Fibroblast of skin of abdomen (primary cell): ENCODE results near the gene ZNF223. TPM values are rescaled to one million over a fixed set of nuclear protein-coding genes. Genes with fewer than 3 reads are reported as not detected.

Experiments
- DNase-seq: peaks from one replicate; pipeline ENCODE4 v3.0.0-alpha.2; 2013
- polyA plus RNA-seq, 2 experiments: library from polyadenylated mRNA; unstranded; fragments of 120-200 nt; gene quantifications; one replicate each; pipeline ENCODE4 v1.2.1, GENCODE V29; 2013; ENCODE audit not compliant: insufficient read length in 2 of 2

The ZNF223 gene
- 2.4 TPM for polyA plus RNA-seq (2013, experiment 1 of 2; ENCODE audit: insufficient read length)
- polyA plus RNA-seq (2013, experiment 2 of 2; ENCODE audit: insufficient read length) = 2.4 TPM

DNA sequence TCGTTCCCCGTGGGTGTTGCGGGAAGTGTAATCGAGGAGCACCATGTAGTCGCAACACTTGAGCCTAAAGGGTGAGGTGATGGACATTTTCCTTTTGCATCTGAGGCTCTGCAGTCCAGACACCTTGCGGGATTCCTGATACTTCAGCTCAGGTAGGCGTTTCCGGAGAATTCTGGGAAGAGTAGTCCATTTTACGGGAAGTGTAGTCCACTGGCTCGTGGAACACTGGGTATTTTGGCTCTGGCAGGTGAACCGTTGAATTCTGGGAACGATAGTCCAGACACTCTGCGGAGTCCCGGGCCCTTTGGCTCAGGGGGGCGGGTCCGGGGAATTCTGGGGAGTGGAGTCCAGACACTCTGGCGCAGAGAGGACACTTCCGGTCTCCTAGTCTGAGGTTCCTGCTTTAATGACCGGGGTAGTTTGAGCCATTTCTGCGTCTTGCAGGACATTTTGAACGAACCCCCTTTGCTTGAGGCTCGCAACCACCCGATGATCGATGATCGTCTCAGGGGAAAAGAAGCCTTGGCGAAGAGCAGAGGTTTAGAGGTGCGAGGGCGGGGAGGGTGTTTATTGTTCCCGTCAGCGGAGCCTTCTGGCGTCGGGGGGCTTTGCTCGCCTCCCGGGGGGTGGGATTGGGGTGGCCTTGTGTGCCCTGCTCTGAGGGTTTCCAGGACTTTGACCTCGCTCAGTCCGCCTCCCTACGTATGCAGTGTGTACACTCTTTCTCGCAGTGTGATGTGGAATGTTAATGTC lies at the start of gene ZNF223:
Gene ZNF223 (plus strand): TSS at position 387 of the 753 bp plus-strand sequence. CDS start 3,141 bp downstream, outside the sequence.
- peak; percentile 94 for DNase-seq

DNA sequence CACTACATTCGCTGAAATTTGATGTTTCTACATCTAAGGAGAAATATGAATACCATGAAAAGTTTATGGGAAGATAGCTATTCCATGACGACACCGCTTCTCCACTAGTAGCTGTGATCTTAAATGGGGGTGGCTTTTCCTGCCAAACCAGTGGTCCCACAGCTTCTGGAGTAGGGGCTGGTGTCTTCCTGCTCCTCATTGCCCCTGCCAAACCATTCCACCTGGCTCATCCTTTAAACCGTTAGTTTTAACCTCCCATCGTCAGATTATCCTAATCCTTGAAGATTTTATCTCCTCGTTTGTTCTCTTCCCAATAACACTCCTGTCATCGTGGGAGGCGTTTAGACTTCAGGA lies 49.6 kb upstream of the ZNF223 start:
- DNase-seq = no peak

DNA sequence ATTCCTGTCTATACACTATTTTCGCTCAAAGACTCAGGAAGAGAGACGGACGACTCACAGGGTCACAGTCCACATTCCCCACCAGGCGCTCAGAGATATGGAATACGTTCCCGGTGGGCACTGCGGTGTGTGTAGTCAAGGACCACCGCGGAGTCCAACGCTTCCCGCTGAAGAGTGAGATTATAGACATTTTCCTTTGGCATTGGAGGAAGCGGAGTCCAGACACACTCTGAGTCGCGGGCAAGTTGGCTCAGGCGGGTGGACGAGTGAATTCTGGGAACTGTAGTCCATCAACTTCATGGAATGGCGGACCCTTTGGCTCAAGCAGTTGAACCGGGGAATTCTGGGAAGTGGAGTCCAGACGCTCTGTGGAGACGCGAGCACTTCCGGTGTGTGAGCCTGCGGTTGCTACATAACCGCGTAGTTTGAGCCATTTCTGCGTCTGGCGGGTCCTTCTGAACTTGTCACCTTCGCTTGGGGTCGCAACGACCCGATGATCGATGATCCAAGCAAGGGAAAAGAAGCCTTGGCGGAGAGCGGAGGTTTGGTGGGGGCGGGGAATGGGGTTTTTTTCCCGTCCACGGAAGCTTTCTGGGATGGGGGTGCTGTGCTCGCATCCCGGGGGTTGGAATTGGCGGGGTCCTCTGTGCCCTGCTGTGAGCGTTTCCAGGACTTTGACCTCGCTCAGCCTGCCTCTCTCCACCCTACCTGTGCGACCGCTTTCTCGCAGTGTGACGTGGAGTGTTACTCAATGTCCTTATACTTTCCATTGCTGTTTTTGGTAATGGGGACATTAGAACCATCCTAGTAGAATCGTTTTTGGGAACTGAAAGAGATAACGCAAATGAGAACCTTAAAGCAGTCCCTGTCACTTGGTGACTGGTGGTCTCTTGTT lies 49.0 kb upstream of the ZNF223 start, which contains the start of gene ZNF230:
Gene ZNF230 (plus strand): TSS at position 392 of the 895 bp plus-strand sequence. CDS start 4,122 bp downstream, outside the sequence.
- peak; percentile 95 for DNase-seq

DNA sequence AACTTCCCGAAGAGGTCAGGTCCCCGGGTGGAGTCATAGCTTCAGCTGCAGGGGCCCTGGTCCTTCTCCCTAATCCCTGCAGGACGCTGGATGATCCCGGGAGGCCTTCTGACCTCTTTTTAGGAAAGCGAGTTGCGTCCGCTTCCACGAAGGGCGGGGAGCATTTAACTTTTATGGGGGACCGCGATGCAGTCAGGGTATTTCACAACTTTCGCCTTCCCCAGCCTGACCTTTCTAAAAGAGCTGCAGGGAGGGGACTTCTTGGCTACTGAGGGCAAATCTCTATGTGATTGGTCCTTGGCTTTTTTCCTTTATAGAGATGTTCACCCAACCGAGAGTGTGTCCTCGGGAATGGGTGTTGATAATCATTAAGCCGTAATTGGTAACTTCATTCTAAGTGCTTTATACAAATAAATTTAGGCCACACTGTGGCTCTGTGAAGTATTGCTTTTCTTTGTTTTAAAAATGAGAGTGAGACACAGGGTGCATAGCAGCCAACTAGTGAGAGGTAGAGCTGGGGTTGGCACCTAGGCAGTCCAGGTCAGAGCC lies 48.3 kb upstream of the ZNF223 start:
- DNase-seq = no peak

DNA sequence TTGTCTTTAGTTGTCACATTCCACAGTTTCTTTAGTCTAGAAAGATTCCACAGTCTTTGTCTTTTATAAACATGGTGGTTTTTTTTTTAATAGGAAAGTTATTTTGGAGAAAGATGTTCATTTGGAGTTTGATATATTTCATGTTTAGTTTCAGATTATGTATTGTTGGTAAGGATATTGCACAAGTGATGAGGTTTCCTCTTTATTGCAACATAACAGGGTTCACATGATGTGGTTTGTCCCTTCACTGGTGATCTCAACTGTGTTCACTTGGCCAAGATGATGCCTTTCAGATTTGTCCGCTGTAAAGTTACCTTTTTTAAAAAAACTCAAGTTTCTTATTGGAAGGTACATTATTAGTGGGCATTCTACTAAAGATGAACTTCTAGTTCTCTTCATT lies 45.9 kb upstream of the ZNF223 start:
- DNase-seq = no peak

DNA sequence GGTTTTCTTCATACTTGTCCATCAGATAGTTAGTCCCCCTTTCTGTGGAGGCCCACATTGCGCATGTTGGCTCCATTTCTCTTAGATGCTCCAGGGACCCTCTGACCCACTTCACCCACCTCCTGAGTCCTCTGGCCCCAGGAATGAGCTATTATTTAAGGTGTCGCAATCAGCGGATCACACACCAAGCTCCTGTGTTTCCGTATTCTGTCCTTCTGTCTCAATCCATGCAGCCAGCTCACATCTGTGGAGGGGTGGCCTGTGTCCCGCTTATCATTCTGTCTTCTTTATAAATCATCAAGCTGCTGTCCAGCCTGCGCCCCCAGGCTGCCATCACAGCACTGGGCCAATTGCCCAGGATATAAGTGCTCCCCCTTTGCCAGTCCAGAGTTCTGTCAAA lies 44.4 kb upstream of the ZNF223 start:
- DNase-seq = no peak

DNA sequence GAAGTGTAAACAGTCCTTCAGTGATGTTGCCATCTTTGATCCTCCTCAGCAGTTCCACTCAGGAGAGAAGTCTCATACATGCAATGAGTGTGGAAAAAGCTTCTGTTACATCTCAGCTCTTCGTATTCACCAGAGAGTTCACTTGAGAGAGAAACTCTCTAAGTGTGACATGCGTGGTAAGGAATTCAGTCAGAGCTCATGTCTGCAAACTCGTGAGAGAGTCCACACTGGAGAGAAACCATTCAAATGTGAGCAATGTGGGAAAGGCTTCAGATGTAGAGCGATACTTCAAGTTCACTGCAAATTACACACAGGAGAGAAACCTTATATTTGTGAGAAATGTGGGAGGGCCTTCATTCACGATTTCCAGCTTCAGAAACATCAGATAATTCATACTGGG lies 41.4 kb upstream of the ZNF223 start:
- DNase-seq = no peak

DNA sequence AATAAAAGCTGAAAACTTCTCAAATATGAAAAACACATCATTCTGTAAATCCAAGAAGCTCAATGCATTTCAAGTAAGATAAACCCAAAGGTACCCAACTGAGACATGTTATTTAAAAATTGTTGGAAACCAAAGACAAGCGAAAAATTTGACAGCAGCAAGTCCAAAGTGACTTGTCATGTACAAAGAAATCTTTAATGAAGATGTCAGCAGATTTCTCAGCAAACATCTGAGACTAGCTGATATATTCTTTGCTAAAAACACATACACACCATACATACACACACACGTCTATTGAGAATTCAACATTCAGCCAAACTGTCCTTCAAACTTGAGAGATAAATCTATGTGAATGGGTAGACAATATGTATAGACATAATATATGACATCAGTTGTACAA lies 32.3 kb upstream of the ZNF223 start:
- DNase-seq = no peak

DNA sequence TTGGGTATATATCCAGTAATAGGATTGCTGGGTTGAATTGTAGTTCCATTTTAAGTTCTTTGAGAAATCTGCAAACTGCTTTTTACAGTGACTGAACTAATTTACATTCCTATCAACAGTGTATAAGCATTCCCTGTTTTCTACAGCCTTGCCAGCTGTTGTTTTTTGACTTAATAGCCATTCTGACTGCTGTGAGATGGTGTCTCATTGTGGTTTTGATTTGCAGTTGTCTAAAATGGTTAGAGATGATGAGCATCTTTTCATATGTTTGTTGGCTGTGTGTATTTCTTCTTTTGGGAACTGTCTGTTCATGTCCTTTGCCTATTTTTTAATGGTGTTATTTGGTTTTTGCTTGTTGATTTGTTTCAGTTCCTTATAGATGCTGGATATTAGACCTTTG lies 30.6 kb upstream of the ZNF223 start:
- no peak for DNase-seq

DNA sequence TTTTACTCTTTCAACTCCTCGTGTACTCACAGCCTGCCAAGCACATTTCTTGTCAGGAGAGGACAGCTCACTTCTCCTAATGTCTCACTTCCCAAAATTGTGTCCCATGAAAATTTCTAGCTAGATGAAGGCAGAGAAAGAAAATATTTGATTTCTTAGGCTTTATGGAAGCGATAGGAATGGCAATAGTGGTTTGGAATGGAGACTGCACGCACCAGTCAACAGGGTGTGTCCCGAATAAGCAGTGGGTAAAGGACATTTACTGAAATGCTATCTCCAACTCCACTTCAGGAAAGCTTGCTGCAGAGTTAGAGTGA lies 27.0 kb upstream of the ZNF223 start:
- DNase-seq = no peak

DNA sequence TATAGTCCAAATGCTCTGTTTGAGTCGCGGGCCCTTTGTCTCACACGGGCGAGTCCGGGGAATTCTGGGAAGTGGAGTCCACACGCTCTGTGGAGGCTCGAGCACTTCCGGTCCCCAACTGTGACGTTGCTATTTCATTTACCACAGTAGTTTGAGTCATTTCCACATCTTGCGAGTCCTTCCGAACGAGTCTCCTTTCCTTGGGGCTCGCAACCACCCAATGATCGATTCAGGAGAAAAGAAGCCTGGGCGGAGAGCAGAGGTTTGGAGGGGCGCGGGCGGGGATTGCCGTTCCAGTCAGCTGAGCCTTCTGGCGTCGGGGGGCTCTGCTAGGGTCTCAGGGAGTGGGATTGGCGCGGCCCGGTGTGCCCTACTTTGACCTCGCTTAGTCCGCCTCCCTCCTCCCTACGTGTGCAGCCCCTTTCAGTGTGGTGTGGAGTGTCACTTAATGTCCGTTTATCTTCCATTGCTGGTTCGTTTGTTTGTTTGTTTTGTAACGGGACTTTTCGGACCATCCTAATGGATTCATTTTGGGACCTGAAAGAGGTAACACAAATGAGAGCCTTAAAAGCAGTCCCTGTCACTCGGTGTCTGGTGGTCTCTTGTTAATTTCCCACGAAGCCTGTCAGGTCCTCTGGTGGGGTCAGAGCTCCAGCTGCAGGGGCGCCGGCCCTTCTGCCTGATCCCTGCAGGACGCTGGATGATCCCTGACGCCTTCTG lies 26.5 kb upstream of the ZNF223 start, which contains the start of gene ZNF222:
Gene ZNF222 (plus strand): TSS at position 163 of the 720 bp plus-strand sequence. CDS start 58 bp downstream, at position 221.
- DNase-seq = peak; percentile 93

DNA sequence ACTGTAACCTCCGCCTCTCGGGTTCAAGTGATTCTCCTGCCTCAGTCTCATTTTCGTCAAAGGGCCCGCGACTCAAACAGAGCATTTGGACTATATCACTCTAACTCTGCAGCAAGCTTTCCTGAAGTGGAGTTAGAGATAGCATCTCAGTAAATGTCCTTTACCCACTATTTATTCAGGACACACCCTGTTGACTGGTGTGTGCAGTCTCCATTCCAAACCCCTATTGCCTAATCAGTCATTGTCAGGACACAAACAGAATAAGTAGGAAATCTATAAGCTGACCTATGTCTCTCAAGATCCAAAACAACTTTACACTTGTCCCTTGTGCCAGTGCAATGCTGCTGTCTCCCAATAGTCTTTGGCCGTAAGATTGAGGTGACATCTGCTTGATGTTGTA lies 25.2 kb upstream of the ZNF223 start:
- no peak for DNase-seq

DNA sequence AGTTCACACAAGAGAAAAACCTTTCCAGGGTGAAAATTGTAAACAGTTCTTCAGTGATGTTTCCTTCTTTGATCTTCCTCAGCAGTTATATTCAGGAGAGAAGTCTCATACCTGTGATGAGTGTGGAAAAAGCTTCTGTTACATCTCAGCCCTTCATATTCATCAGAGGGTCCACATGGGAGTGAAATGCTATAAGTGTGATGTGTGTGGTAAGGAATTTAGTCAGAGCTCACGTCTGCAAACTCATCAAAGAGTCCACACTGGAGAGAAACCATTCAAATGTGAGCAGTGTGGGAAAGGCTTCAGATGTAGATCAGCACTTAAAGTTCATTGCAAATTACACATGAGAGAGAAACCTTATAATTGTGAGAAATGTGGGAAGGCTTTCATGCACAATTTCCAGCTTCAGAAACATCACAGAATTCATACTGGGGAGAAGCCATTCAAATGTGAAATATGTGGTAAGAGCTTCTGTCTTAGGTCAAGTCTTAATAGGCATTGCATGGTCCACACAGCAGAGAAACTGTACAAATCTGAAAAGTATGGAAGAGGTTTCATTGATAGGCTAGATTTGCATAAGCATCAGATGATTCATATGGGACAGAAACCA lies 19.7 kb upstream of the ZNF223 start:
- DNase-seq = no peak

DNA sequence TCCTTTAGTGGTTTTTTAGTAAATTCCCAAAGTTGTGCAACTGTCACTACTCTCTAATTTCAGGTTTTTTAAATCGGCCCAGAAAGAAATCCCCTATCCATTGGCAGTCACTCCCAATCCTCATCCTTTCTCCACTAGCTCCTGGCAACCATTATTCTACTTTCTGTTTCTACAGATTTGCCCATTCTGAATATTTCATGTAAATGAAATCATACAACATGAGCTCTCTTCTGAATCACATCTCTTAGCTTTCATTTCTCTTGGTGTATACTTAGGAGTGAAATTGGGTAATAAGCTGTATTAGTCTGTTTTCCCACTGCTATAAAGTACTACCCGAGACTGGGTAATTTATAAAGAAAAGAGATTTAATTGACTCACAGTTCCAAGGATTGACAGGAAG lies 9.7 kb upstream of the ZNF223 start:
- no peak for DNase-seq

DNA sequence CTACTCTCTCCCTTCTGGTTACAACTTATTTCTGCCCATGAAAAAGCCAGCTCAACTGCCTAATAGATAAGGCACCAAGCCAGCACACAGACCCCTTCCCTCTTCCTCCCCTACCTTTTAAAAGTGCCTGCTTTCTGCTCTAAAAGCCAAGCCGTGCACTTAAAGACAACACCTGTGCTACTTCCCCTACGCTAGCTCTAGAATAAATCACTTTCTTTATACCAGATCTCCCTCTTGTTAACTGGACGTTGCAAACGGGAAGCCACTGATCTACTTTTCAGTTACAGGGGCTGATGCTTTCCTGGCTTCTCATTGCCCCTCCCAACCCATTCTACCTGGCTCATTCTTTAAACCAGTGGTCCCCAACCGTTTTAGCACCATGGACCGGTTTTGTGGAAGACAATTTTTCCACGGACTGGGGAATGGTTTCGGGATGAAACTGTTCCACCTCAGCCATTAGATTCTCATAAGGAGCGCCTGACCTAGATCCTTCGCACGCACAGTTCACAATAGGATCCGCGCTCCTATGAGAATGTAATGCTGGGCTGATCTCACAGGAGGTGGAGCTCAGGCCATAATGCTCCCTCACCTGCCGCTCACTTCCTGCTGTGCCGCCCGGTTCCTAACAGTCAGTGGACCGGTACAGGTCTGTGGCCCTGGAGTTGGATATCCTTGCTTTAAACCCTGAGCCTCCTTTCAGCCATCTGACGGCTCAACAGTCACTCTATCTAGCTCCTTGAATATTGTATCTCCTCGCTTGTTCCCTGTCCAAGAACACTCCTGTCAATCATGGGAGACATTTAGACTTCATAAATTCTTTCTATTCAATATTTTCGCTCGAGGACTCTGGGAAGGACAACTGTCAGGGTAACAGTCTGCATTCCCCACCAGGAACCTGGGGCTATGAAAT lies 841 bp upstream of the ZNF223 start:
- no peak for DNase-seq

DNA sequence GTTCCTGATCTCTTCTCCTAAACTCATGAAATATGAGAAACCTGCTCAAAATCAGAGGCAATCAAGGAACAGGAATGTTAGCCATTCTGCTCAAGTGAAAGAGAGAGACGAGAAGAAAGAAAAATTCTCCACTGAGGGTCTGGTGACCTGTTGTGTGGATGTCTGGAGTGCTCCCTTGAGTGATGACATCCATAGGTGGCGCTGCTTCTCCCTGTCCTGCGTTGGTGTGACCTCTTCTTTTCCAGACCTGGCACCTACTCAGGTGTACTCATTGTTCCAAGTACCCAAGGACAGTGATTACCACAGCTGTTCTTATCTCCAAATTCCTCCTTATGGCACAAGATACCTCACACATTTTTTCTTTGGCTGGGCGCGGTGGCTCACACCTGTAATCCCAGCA lies 4.0 kb downstream of the ZNF223 start:
- DNase-seq = no peak

DNA sequence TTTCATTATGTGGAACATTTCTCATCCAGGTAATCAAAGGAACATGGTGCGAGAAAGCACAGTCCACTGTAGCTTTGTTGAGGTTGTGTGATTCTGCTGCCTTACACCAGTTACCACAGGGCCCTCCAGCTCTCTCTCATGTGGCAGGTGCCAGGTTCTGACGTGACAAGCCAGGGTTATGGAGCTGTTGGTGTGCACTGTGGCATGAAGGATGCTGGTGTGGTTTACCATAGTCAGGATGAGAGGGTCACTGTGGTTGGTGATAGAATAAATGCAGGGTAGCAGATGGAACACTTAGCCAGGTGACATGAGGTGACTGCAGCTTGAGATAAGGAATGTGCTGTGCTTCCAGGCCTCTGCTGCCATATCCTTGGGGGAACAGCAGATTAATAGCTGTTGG lies 7.4 kb downstream of the ZNF223 start:
- no peak for DNase-seq

DNA sequence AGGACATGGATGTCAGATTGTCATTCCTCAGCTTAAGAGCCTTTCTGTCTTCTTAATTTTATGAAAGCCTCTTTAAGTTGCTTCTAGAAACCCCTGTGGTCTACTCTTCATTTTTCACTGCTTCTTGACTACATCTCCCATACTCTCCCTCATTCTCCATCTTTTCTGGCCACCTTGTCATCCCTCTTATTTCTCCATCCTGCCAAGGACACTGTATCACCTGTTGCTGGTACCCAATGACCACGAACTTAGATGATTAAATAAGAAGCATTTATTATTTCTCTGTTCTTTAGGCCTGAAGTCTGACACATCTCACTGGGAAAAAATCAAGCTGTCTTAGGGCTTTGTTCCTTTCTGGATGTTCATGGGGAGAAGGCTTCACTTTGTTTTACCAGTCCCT lies 9.2 kb downstream of the ZNF223 start:
- DNase-seq = no peak

DNA sequence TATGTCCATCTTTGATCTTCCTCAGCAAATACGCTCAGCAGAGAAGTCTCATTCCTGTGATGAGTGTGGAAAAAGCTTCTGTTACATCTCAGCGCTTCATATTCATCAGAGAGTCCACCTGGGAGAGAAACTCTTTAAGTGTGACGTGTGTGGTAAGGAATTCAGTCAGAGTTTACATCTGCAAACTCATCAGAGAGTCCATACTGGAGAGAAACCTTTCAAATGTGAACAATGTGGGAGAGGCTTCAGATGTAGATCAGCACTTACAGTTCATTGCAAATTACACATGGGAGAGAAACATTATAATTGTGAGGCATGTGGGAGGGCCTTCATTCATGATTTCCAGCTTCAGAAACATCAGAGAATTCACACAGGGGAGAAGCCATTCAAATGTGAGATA lies 14.5 kb downstream of the ZNF223 start:
- DNase-seq = no peak

DNA sequence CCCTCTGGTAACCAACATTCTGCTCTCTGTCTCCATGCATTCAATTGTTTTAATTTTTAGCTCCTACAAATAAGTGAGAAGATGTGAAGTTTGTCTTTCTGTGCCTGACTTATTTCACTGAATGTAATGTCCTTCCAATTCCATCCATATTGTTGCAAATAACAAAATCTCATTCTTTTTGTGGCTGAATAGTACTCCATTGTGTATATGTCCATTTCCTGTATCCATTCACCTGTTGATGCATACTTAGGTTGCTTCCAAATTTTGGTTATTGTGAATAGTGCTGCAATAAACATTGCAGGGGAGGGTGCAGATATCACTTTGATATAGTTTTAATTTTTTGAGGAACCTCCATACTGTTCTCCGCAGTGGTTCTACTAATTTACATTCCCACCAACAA lies 17.6 kb downstream of the ZNF223 start:
- DNase-seq = no peak
